ENCODE measurements around the gene GPR176. TPM values are rescaled to one million over a fixed set of nuclear protein-coding genes. Genes with fewer than 3 reads are reported as not detected.

The GPR176 gene
- total and polyA plus RNA-seq, 8 donors = 0.16 to 6.8 (median 0.81) TPM

GRCh38 chr15:39752991-39753390 is 167.1 kb downstream of the GPR176 start:
- Histone ChIP-seq H3K36me3 (no peaks in the 10 kb centered on the region), H3K9me3 (no peaks in the 10 kb centered on the region), H3K4me1 (no peaks in the 10 kb centered on the region), H3K27me3 (no peaks in the 10 kb centered on the region), H3K27ac (no peak overlapping the region), H3K4me3 (no peak overlapping the region)
- TF ChIP-seq CTCF (IDR thresholded peaks at IDR 0.05) = no peak
- WGBS, 2 donors = 67 to 89% methylated on average over 1 of the region's 1 CpG
- ATAC-seq (no peak), FAIRE-seq (no peak), DNase-seq (no peak)
- intact Hi-C loops (cut with DNase I) = loop anchor here in 1 of 3 donors (10.0 kb wide), 1 partner anchor 68 kb away; no protein-coding TSS in a partner anchor

GRCh38 chr15:39752246-39752645 is 167.8 kb downstream of the GPR176 start:
- H3K4me1 ChIP-seq = peaks cover 0 to 5% (median 0%) of the 10 kb centered on the region in 3 donors
- H3K4me3 ChIP-seq = no peak overlapping the region
- no peaks in the 10 kb centered on the region for H3K9me3 ChIP-seq
- intact Hi-C loops (cut with DNase I) = loop anchor here in 1 of 3 donors (10.0 kb wide), 1 partner anchor 67 kb away; no protein-coding TSS in a partner anchor
- FAIRE-seq (no peak), ATAC-seq (no peak), DNase-seq (no peak)
- no peaks in the 10 kb centered on the region for H3K27me3 ChIP-seq
- H3K36me3 ChIP-seq = no peaks in the 10 kb centered on the region
- no peak for TF ChIP-seq CTCF (IDR thresholded peaks at IDR 0.05)
- H3K27ac ChIP-seq = no peak overlapping the region

Other genes starting within 250 kb of the GPR176 start
- under 1 TPM; 0.24 to 0.64 (median 0.38) TPM for gene FSIP1, start 137.4 kb downstream of the GPR176 start, total RNA-seq
- under 1 TPM; 0.11 to 0.45 TPM for gene FSIP1, start 137.4 kb downstream of the GPR176 start, polyA plus RNA-seq
- 10 to 100 TPM in 5 of 6 donors, 1 to 10 TPM in 1; 9.9 to 19.7 (median 11.7) TPM for gene EIF2AK4, start 13.8 kb upstream of the GPR176 start, total RNA-seq
- gene EIF2AK4, start 13.8 kb upstream of the GPR176 start, polyA plus RNA-seq = 10 to 100 TPM; 23.2 to 31.1 TPM
- 10 to 100 TPM; 42.7 to 78.6 (median 53.1) TPM for gene SRP14, start 118.9 kb upstream of the GPR176 start, total RNA-seq
- gene SRP14, start 118.9 kb upstream of the GPR176 start, polyA plus RNA-seq = 100 to 1,000 TPM; 155 to 198 TPM
- 10 to 100 TPM in 3 of 6 donors, 1 to 10 TPM in 3; 4.1 to 25.9 (median 8.5) TPM for gene BMF, start 188.6 kb upstream of the GPR176 start, total RNA-seq
- gene BMF, start 188.6 kb upstream of the GPR176 start, polyA plus RNA-seq = 1 to 10 TPM; 4.3 to 4.8 TPM
- gene BUB1B, start 240.8 kb upstream of the GPR176 start, total RNA-seq = 1 to 10 TPM in 3 of 6 donors, under 1 TPM in 1, not detected in 2; 0.92 to 1.9 (median 1.5) TPM
- under 1 TPM; 0.09 to 0.30 TPM for gene BUB1B, start 240.8 kb upstream of the GPR176 start, polyA plus RNA-seq